GM10847 (cell line): ENCODE data around the gene HLX.

Experiments used
- POLR2A ChIP-seq: IDR thresholded peaks from 2 replicates; pipeline ENCODE4 v1.6.1; 2011; ENCODE audit not compliant: insufficient read length; ENCODE audit errors: extremely low read depth

HLX gene

GRCh38 chr1:220904876-220905275 lies 25.6 kb downstream of the HLX start:
- no peak for TF ChIP-seq POLR2A

DNA sequence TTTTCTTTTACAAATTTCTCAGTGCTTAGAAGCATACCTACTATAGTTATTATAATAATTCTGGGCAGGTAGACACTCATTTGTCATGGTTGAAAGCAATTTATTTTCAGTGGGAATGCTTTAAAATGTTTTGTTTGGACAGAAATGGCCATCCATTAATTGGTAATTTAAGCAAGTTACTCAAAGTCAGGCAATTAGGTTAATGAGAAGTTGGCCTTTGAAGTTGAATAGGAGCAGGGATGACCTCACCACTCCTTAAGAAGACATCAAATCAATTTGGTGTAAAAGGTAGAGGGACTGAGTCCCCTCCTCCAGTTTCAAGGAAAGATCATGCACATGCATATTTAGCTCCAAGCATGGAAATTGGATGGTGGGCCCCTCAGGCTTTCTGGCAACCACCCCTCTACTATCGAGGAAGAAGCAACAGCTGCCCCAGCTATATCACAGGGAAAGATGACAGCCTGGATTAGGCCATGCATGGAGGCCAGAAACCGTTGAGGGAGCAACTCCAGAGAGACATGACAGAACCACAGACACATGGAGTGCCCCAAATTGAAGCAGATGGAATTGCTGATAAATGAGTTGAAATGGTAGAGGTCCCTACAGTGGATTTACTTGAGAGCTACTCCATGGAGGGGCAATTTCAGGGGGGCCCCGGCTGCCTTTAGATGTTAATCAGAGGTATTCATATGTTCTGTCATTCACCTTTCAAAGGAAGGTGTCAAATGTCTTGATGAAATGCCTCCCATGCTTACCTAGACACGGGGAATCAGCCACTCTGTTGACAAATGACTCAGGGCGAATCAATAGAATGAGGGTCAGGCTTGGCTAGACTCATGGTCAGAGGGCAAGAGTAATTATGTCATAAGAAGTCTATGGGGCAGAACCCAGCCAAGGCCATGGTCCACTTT lies 26.7 kb downstream of the HLX start:
- no peak for TF ChIP-seq POLR2A

- TF ChIP-seq POLR2A, result no peak
These were observed 27.5 kb downstream of the HLX start for GRCh38 chr1:220906561-220907334.

DNA sequence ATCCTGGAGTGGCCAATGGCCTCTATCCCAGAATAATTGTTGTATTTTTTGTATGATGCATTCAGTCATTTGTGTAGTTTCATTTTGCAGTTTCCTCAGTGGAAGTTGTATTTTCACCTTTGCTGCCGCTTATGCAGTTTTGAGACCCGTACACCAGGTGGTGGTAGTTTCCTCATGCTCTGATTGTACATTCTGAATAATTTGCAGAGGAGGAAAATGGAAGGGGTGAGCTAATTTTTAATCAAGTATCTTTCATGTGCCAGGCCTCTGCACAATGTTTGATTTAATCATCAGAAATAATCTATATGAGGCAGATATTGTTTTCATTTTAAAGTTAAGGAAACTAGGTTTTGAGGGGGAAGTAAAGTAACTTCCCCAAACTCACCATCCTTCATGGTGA lies 29.5 kb downstream of the HLX start:
- no peak for TF ChIP-seq POLR2A

DNA sequence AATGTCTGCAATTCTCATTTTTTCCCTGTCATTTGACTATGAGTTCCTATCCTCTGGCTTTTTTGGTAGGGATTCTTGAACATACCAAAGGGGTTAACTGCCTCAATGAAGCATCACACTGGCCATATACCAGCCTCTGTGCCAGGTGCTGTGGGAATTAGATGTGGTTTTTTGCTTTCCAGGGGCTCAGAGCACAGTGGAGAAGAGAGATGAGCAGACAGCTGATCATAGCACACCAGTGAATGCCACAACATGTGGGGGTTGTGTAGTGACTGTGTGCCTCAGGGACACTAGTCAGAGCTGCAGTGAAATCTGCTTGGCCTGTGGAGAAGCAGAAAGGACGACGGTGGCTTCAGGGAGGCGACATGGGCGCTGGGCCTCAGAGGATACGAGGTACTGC lies 30.8 kb downstream of the HLX start:
- no peak for TF ChIP-seq POLR2A

DNA sequence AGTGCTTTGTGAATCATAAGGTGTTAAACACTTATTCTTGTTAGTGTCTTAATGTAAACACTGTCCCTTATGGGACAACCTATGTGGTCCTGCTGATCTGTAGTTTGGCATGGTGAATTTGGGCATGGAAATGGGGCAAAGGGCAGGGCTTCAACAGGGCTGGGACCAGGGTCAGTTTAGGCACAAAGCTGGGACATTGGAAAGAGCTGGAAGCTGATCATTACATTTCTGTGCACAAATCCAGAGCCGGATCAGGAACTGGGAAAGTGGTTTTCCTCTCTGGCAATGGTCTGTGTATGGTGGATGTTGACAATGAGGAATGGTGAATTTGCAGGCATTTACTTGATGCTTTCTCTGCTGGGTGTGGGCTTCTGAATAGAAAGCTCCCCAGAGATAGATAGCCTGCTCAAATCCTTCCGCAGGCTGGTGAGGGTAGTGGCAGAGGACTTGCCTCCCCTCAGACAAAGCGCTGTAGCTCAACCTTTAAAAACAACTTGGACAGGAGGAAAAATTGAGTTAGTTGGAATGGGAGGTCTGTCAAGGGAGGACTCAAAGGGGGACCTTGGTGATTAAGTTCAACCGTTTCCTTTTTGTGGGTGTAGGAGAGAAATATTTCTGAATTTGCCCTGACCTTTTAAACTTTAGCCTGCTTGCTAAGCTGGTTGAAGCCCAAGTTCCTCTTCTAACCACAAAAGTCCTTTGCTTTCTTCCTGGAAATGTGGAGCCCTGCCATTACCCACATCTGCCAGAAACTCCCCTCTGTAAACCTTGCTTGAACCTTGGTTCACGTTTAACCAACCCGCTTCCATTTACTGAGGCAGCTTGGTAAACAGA lies 35.3 kb downstream of the HLX start:
- no peak for TF ChIP-seq POLR2A

DNA sequence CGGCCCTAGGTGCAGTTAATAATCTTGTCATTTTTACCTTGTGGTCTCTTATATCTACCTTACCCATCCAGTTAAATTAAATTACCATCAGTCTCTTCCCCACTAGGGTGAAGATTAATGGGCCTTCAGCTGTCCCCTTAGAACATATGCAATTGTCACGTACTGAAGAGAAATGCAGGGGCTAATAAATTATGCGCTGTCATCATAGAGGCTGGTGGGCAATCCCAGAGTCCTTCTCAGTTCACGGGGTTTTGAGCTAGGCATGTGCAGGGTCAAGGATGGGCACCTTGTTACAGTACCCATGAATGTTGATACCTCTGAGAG lies 35.8 kb downstream of the HLX start:
- TF ChIP-seq POLR2A, result no peak

DNA sequence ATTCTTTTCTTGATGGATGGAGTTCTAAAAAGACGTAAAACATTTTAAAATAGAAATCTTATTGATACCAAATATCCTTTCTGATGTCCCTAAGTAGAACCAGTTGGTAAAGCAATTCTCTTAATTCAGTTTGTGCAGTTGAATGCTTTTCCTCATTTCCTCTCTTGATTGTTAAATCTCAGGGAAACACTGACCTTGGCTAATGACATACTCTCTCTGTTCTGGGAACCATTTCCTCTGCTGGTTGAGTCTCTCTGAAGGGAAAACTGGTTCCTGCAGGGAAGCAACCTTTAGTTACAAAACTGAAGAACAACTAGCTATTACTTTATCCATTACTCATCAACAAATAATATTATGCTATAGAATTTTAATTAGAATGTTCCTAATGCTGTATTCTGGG lies 36.7 kb downstream of the HLX start:
- no peak for TF ChIP-seq POLR2A

- TF ChIP-seq POLR2A, result no peak
These were observed 37.9 kb downstream of the HLX start for GRCh38 chr1:220917101-220917500.

DNA sequence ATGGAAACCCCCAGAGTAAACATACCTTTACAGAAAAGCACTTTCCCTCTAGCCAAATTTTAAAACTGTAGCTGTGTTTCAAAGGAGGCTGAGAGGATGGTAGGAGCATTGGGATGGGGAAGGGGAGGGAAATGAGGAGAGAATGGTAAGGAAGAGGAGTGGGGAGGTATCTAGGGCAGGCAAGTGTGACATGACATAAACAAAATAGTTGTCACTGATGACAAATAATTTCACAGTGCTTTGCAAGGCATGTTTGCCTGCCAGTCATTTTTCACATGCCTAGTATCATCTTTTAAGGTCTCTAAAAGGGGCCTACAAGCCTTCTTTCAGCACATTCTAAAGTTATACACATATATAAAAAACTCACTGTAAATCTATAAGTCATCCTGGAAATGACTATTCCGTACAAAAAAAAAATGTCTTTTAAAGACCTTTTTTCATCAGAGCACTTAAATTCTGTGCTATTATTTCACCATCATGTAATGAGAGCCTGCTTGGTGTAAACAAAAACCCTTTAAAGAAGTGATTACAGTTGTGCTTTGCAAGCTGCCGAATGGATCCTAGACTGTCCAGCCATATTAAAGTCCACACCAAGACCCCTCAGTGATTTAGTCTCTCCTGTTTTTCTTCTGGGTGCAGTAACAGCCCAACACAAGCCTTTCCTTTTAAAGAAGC lies 38.4 kb downstream of the HLX start:
- no peak for TF ChIP-seq POLR2A

DNA sequence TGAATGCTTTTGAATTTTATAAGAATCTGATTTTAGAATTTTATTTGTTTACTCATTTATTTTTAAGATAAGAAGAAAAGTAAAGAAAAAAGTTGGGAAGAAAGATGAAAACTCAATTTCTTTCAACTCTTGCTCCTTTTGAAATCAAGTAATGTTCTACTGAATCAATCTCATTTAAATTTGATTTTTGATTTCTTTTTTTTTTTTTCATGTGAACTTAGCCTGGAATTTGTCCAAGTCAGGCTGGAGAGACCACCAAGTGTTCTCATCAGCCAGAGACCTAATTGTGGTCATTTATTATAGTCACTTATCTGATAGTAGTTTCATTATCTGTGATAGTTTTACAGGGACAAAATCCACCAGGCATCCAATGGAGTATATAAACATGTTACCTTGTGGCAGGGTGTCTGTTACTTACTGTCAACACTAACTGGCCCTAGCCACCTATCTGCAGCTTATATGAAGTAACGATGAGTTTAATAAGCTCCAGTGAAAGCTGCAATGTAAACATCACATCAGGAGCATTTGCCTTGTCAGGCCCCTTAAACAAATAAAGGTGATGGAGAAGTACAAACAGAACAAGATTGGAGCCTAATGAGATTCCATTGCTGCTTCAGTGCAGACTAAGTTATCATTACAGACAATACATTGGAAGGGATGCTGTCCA lies 39.2 kb downstream of the HLX start:
- no peak for TF ChIP-seq POLR2A

DNA sequence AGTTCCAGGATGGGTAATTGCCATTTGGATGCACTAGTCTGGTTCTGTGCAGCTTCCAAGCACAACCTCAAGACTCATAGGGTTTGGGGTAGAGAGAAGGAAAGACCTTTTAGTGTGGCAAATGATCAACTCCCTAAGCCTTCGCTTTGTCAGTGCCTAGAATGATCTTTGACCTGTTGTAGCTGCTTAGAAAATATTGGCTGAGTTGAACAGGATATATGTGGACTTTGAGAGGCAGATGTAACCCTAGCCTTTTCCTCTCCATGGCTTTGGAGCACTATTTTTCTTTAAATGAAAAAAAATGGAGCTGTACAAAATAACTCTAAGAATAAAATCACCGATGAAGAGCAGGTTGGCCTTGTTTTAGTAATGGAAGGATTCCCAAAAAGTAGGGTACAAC lies 41.7 kb downstream of the HLX start:
- no peak for TF ChIP-seq POLR2A

GRCh38 chr1:220921498-220921897 lies 42.3 kb downstream of the HLX start:
- TF ChIP-seq POLR2A, result no peak

GRCh38 chr1:220921971-220922635 lies 42.9 kb downstream of the HLX start:
- no peak for TF ChIP-seq POLR2A

DNA sequence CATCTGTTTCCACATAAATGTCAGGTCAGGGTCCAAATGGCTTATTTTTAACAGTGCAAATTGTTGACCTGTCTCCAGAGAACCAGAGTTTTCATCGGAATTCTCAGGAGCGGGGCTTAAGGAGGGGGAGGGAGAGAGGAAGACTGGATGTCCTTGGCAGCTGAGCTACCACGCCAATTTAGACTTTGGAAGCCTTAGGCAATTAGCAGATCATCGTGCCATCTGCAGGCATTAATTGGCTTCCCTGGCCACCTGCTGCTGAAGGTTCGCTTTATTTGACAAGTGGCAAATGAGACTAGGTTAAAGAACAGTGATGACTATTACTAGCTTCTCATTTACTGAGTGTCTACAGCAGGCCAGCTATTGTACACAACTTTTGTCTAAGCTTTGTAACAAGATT lies 43.7 kb downstream of the HLX start:
- TF ChIP-seq POLR2A, result no peak
